Astrocyte (in vitro differentiated cells and primary cell): ENCODE data around the gene SH3GL3.

ENCODE experiments used
- EZH2 ChIP-seq: IDR thresholded peaks from 2 replicates; pipeline ENCODE4 v1.6.1; 2012; ENCODE audit warnings: mild to moderate bottlenecking, low read length, inconsistent platforms; ENCODE audit not compliant: insufficient read depth
- TF ChIP-seq, protein P1 (sequence below): IDR thresholded peaks from 2 replicates; pipeline ENCODE4 v1.5.1; 2011; ENCODE audit warnings: low read depth, mild to moderate bottlenecking, inconsistent platforms, low read length, moderate library complexity; ENCODE audit not compliant: insufficient read depth

- TF ChIP-seq, protein P1, sequence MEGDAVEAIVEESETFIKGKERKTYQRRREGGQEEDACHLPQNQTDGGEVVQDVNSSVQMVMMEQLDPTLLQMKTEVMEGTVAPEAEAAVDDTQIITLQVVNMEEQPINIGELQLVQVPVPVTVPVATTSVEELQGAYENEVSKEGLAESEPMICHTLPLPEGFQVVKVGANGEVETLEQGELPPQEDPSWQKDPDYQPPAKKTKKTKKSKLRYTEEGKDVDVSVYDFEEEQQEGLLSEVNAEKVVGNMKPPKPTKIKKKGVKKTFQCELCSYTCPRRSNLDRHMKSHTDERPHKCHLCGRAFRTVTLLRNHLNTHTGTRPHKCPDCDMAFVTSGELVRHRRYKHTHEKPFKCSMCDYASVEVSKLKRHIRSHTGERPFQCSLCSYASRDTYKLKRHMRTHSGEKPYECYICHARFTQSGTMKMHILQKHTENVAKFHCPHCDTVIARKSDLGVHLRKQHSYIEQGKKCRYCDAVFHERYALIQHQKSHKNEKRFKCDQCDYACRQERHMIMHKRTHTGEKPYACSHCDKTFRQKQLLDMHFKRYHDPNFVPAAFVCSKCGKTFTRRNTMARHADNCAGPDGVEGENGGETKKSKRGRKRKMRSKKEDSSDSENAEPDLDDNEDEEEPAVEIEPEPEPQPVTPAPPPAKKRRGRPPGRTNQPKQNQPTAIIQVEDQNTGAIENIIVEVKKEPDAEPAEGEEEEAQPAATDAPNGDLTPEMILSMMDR, result no peak
- TF ChIP-seq EZH2, result no peak
Observed at GRCh38 chr15:83595191-83595590, 148.1 kb downstream of the SH3GL3 start.
